Mesodermal cell (in vitro differentiated cells): ENCODE measurements around the gene PIK3C2G.

Experiments used
- H3K27ac ChIP-seq: 2 replicates; pipeline ENCODE4 v1.7.0; 2013; ENCODE audit warnings: mild to moderate bottlenecking, low read depth, low read length, moderate library complexity; ENCODE audit not compliant: severe bottlenecking
- H3K36me3 ChIP-seq: 2 replicates; pipeline ENCODE4 v1.7.1; 2013; ENCODE audit warnings: mild to moderate bottlenecking, low read length, moderate library complexity; ENCODE audit not compliant: control insufficient read depth, insufficient read depth
- H3K4me1 ChIP-seq: one replicate; pipeline ENCODE4 v1.7.1; 2013; ENCODE audit warnings: mild to moderate bottlenecking, low read length; ENCODE audit not compliant: insufficient read depth, control insufficient read depth, poor library complexity, severe bottlenecking
- H3K4me3 ChIP-seq: 2 replicates; pipeline ENCODE4 v1.7.0; 2013; ENCODE audit warnings: low read length, control low read depth, mild to moderate bottlenecking; ENCODE audit not compliant: insufficient read depth, poor library complexity, severe bottlenecking; ENCODE audit errors: extremely low read depth
- H3K9me3 ChIP-seq: 2 replicates; pipeline ENCODE4 v1.7.1; 2013; ENCODE audit warnings: mild to moderate bottlenecking, low read length, moderate library complexity; ENCODE audit not compliant: control insufficient read depth
- WGBS, 2 experiments: methylation state at CpG; one replicate each; pipeline ENCODE4 v1.1.5; 2013; ENCODE audit warnings: missing lambda C conversion rate in 2 of 2; ENCODE audit not compliant: insufficient coverage in 2 of 2; 5-methylcytosine and 5-hydroxymethylcytosine counted together

The PIK3C2G gene

DNA sequence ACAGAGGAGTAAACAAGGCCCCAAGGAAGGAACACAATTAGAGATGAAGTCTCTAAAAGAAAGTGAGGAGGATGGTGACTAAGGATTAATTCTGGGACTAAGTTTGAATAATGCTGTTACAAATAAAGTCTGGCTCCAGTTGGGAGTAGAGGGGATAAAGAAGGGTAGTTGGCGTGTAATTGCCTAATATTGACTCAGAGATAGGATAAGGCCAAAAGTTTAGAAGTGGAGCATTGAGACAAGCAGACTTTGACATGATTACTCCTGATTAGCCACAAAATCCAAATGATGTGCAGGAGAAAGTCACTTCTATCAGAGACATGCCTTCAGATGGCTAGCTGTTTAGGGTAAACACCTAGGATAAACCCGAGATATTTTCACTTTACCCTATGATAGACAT, 368.1 kb downstream of the PIK3C2G start:
- peaks cover 12% of the 10 kb centered on the region for H3K9me3 ChIP-seq
- H3K27ac ChIP-seq = no peak overlapping the region
- no peaks in the 10 kb centered on the region for H3K36me3 ChIP-seq
- 86 to 100% methylated on average over 1 of the region's 2 CpGs for WGBS, 2 experiments
- no peak overlapping the region for H3K4me3 ChIP-seq
- no peaks in the 10 kb centered on the region for H3K4me1 ChIP-seq

DNA sequence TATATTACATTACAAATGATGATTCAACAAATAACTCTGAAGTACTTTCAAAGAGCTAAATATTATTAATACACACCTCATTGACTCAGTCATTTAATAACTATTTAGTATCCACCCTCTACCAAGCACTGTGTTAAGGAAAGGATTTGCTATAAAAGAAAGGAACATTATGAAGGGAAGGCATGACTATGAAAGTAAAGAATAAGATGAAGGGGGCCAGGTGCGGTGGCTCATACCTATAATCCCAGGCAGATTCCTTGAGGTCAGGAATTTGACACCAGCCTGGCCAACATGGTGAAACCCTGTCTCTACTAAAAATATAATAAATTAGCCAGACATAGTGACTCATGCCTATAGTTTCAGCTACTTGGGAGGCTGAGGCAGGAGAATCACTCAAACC, 368.6 kb downstream of the PIK3C2G start:
- no peaks in the 10 kb centered on the region for H3K4me1 ChIP-seq
- no peak overlapping the region for H3K27ac ChIP-seq
- H3K9me3 ChIP-seq = peaks cover 12% of the 10 kb centered on the region
- H3K4me3 ChIP-seq = no peak overlapping the region
- 100% methylated on average over 1 of the region's 1 CpG; no CpG with 5 or more reads in 1 of the 2 experiments for WGBS, 2 experiments
- no peaks in the 10 kb centered on the region for H3K36me3 ChIP-seq

GRCh38 chr12:18631339-18631738, 370.0 kb downstream of the PIK3C2G start:
- WGBS, 2 experiments = 84 to 97% methylated on average over 2 to 4 of the region's 5 CpGs
- H3K9me3 ChIP-seq = peaks cover 11% of the 10 kb centered on the region
- H3K36me3 ChIP-seq = no peaks in the 10 kb centered on the region
- H3K4me3 ChIP-seq = no peak overlapping the region
- H3K4me1 ChIP-seq = no peaks in the 10 kb centered on the region
- H3K27ac ChIP-seq = no peak overlapping the region

GRCh38 chr12:18632848-18633247, 371.5 kb downstream of the PIK3C2G start:
- Histone ChIP-seq H3K4me3 (no peak overlapping the region), H3K36me3 (no peaks in the 10 kb centered on the region), H3K9me3 (no peaks in the 10 kb centered on the region), H3K27ac (no peak overlapping the region), H3K4me1 (no peaks in the 10 kb centered on the region)
- WGBS, 2 experiments = 79% methylated on average over 1 of the region's 2 CpGs; no CpG with 5 or more reads in 1 of the 2 experiments

DNA sequence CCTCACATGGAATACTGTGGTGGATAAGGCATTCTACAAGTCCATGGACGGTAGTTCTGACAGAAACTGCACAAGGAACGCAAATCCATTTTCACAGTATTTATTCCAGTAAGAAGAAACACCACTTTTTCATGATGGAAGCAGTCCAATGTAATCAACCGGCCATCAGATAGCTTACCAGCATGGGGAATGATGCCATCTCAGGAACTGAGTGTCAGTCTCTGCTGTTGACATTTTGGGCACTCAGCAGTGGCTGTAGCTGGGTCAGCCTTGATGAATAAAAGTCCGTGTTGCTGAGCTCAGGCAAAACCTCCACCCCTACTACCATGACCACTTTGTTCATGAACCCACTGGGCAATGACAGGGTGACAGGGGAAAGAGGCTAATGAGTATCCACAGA, 373.1 kb downstream of the PIK3C2G start:
- Histone ChIP-seq H3K4me3 (no peak overlapping the region), H3K9me3 (no peaks in the 10 kb centered on the region), H3K27ac (no peak overlapping the region), H3K4me1 (no peaks in the 10 kb centered on the region), H3K36me3 (no peaks in the 10 kb centered on the region)
- WGBS, 2 experiments = 68 to 83% methylated on average over 3 to 4 of the region's 4 CpGs

DNA sequence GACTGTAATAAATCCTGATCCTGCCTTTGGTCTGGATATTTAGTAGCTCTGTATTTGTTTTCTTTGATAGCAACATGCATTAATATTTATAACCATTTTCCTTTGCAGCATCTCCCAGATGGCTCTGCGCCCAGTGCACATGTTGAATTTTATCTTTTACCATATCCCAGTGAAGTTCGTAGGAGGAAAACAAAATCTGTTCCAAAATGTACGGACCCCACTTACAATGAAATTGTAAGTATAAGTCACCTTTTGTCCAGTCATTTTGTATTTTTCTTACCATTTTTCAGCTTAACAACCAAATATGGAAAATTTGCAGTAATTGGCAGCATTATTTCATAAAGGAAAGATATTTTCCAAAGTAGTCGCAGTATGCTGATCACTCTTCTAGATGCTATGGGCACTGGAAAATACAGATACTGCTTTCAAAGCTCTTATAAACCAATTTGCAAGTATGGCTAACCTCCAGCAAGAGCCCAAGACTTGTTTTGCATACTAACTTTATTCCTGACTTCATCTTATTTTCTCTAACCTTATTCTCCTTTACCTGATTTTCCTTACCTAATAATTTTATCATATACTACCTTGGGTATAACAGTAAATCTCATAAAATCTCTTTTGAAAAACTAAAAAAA, 379.1 kb downstream of the PIK3C2G start:
- H3K27ac ChIP-seq = no peak overlapping the region
- H3K4me3 ChIP-seq = no peak overlapping the region
- no peaks in the 10 kb centered on the region for H3K36me3 ChIP-seq
- WGBS, 2 experiments = 100% methylated on average over 1 of the region's 4 CpGs; no CpG with 5 or more reads in 1 of the 2 experiments
- H3K9me3 ChIP-seq = no peaks in the 10 kb centered on the region
- no peaks in the 10 kb centered on the region for H3K4me1 ChIP-seq

DNA sequence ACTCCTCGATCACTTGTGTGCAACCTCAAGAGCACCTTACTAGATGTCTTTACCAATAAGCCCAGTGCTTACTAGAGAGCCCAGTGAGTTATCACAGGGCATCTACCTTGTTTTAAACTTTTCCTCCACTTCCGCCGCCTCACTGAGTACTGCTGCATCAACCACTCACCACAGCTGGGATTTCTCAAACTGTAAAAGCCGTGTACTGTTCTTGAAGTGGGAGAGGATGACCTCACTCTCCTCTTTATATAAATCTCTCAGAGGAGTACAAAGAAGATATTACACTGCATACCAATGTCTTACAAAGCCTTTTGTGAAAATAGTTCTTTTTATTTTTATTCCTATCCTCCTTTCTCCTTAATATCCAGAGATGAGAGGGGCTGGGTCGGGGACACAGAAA, 382.4 kb downstream of the PIK3C2G start:
- H3K4me3 ChIP-seq = no peak overlapping the region
- WGBS, 2 experiments = 100% methylated on average over 1 to 3 of the region's 5 CpGs
- no peaks in the 10 kb centered on the region for H3K4me1 ChIP-seq
- H3K36me3 ChIP-seq = no peaks in the 10 kb centered on the region
- no peak overlapping the region for H3K27ac ChIP-seq
- no peaks in the 10 kb centered on the region for H3K9me3 ChIP-seq

DNA sequence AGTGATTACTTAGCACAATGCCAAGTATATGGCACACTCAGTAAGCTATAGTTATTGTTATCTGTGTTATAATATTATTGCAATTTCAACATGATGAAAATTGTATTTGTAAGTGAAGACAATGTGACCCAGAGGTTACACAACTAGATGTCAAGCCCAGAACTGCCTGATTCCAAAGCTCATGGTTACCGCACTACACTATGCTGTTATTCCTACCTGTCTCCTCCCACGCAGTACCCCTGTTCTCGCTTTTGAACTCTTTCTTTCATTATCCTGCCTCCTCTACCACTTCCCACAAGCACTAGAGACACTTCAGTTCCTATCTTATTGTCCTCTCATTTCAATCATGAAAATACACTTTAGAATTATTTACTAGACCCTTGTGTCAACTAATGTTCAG, 383.2 kb downstream of the PIK3C2G start:
- Histone ChIP-seq H3K4me1 (no peaks in the 10 kb centered on the region), H3K9me3 (no peaks in the 10 kb centered on the region)
- 90 to 100% methylated on average over 1 to 3 of the region's 3 CpGs for WGBS, 2 experiments

GRCh38 chr12:18646286-18646890, 385.1 kb downstream of the PIK3C2G start:
- Histone ChIP-seq H3K4me1 (no peaks in the 10 kb centered on the region), H3K36me3 (no peaks in the 10 kb centered on the region), H3K9me3 (no peaks in the 10 kb centered on the region), H3K27ac (no peak overlapping the region), H3K4me3 (no peak overlapping the region)
- 81 to 91% methylated on average over 4 of the region's 6 CpGs for WGBS, 2 experiments

More for the DNA sequence above, 383.2 kb downstream of the PIK3C2G start:
- no peak overlapping the region for H3K4me3 ChIP-seq
- H3K27ac ChIP-seq = no peak overlapping the region
- no peaks in the 10 kb centered on the region for H3K36me3 ChIP-seq

DNA sequence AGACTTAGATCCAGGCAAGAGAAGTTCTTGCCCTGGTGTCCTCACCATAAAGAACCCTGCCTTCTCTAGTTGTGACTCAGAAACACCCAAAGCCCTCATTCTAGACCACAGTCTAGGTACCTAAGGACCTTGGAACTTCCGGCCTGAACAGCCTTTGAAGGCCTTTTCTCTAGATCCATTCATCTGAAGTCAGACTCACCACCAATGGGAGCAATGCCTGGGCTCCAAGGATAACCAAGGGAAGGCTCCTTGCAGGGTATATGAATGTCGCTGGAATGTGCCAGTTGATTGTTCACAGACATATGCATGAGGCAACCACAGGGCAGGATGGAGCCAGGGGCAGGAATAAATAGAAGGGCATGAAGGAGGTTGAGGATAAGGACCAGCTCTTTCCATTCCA, 390.2 kb downstream of the PIK3C2G start:
- 69 to 100% methylated on average over 1 to 2 of the region's 2 CpGs for WGBS, 2 experiments
- H3K4me3 ChIP-seq = no peak overlapping the region
- no peaks in the 10 kb centered on the region for H3K9me3 ChIP-seq
- no peaks in the 10 kb centered on the region for H3K36me3 ChIP-seq
- no peak overlapping the region for H3K27ac ChIP-seq
- no peaks in the 10 kb centered on the region for H3K4me1 ChIP-seq

- Histone ChIP-seq H3K9me3 (no peaks in the 10 kb centered on the region), H3K27ac (no peak overlapping the region), H3K4me1 (no peaks in the 10 kb centered on the region), H3K4me3 (no peak overlapping the region), H3K36me3 (no peaks in the 10 kb centered on the region)
These were observed 391.3 kb downstream of the PIK3C2G start for GRCh38 chr12:18652596-18652995.
